IPS DF 6.9 (cell line): ENCODE measurements around the gene B4GALT4.

Experiments used
- DNase-seq: peaks from one replicate; pipeline ENCODE4 v3.0.0-alpha.2; 2013; ENCODE audit warnings: low read depth, low spot score
- H3K27ac ChIP-seq: one replicate; pipeline ENCODE4 v1.5.1; 2013; ENCODE audit warnings: low read length, control low read depth
- H3K27me3 ChIP-seq: 2 replicates; pipeline ENCODE4 v1.6.1; 2013; ENCODE audit warnings: mild to moderate bottlenecking, low read length; ENCODE audit not compliant: control insufficient read depth, insufficient read depth
- H3K36me3 ChIP-seq: 2 replicates; pipeline ENCODE4 v1.6.1; 2013; ENCODE audit warnings: low read length; ENCODE audit not compliant: control insufficient read depth, insufficient read depth
- H3K4me1 ChIP-seq: 2 replicates; pipeline ENCODE4 v1.6.1; 2013; ENCODE audit warnings: low read length; ENCODE audit not compliant: control insufficient read depth, insufficient read depth
- H3K4me3 ChIP-seq: 2 replicates; pipeline ENCODE4 v1.5.1; 2013; ENCODE audit warnings: mild to moderate bottlenecking, low read length
- H3K9me3 ChIP-seq: 2 replicates; pipeline ENCODE4 v1.6.1; 2013; ENCODE audit warnings: low read length, inconsistent platforms; ENCODE audit not compliant: control insufficient read depth, insufficient read depth
- WGBS: extraction: QIAGEN DNeasy Blood & Tissue Kit; methylation state at CpG from one replicate; pipeline ENCODE4 v1.1.7; 2013; ENCODE audit warnings: mixed read lengths, missing lambda C conversion rate; ENCODE audit not compliant: insufficient read length, insufficient coverage; 5-methylcytosine and 5-hydroxymethylcytosine counted together

The B4GALT4 gene

GRCh38 chr3:119237299-119237698 lies 3.4 kb downstream of the B4GALT4 start:
- DNase-seq = no peak
- no peak overlapping the region for H3K27ac ChIP-seq
- peaks cover 7% of the 10 kb centered on the region for H3K36me3 ChIP-seq
- H3K4me3 ChIP-seq = no peak overlapping the region
- H3K27me3 ChIP-seq = no peaks in the 10 kb centered on the region
- no peaks in the 10 kb centered on the region for H3K9me3 ChIP-seq
- peaks cover 2% of the 10 kb centered on the region for H3K4me1 ChIP-seq

- Histone ChIP-seq H3K4me1 (peaks cover 2% of the 10 kb centered on the region), H3K27me3 (no peaks in the 10 kb centered on the region), H3K27ac (no peak overlapping the region), H3K9me3 (no peaks in the 10 kb centered on the region), H3K36me3 (peaks cover 7% of the 10 kb centered on the region), H3K4me3 (no peak overlapping the region)
- no CpG with 5 or more reads among the region's 7 CpGs for WGBS
- DNase-seq = no peak
Observed at GRCh38 chr3:119236756-119237155, 3.9 kb downstream of the B4GALT4 start.

- H3K9me3 ChIP-seq = no peaks in the 10 kb centered on the region
- H3K36me3 ChIP-seq = peaks cover 12% of the 10 kb centered on the region
- WGBS = no CpG with 5 or more reads among the region's 1 CpG
Observed at GRCh38 chr3:119235151-119235550, 5.5 kb downstream of the B4GALT4 start.

GRCh38 chr3:119234610-119235009 lies 6.1 kb downstream of the B4GALT4 start:
- Histone ChIP-seq H3K36me3 (peaks cover 17% of the 10 kb centered on the region), H3K4me3 (no peak overlapping the region), H3K27ac (no peak overlapping the region), H3K4me1 (no peaks in the 10 kb centered on the region; the same call in 1 of the 2 replicates), H3K9me3 (no peaks in the 10 kb centered on the region), H3K27me3 (no peaks in the 10 kb centered on the region)
- WGBS = no CpG with 5 or more reads among the region's 1 CpG
- no peak for DNase-seq

More at GRCh38 chr3:119235151-119235550, 5.5 kb downstream of the B4GALT4 start:
- Histone ChIP-seq H3K27me3 (no peaks in the 10 kb centered on the region), H3K4me1 (peaks cover 1% of the 10 kb centered on the region; the same call in 1 of the 2 replicates), H3K27ac (no peak overlapping the region), H3K4me3 (no peak overlapping the region)
- DNase-seq = no peak

- no peaks in the 10 kb centered on the region for H3K27me3 ChIP-seq
- no peak overlapping the region for H3K4me3 ChIP-seq
- H3K27ac ChIP-seq = no peak overlapping the region
- H3K4me1 ChIP-seq = no peaks in the 10 kb centered on the region
- H3K9me3 ChIP-seq = no peaks in the 10 kb centered on the region
- peaks cover 24% of the 10 kb centered on the region; the same call in 1 of the 2 replicates for H3K36me3 ChIP-seq
- no peak for DNase-seq
Observed at GRCh38 chr3:119230745-119231144, 9.9 kb downstream of the B4GALT4 start.

- no peak overlapping the region for H3K27ac ChIP-seq
- H3K4me1 ChIP-seq = no peaks in the 10 kb centered on the region
- no peaks in the 10 kb centered on the region for H3K9me3 ChIP-seq
- H3K4me3 ChIP-seq = no peak overlapping the region
- peaks cover 20% of the 10 kb centered on the region; the same call in 1 of the 2 replicates for H3K36me3 ChIP-seq
- WGBS = no CpG with 5 or more reads among the region's 7 CpGs
- no peaks in the 10 kb centered on the region for H3K27me3 ChIP-seq
- no peak for DNase-seq
Observed at GRCh38 chr3:119230071-119230470, 10.6 kb downstream of the B4GALT4 start.

GRCh38 chr3:119229190-119229589 lies 11.5 kb downstream of the B4GALT4 start:
- no CpG with 5 or more reads among the region's 7 CpGs for WGBS
- H3K9me3 ChIP-seq = no peaks in the 10 kb centered on the region
- no peak overlapping the region for H3K4me3 ChIP-seq
- H3K4me1 ChIP-seq = no peaks in the 10 kb centered on the region
- H3K27ac ChIP-seq = no peak overlapping the region
- peaks cover 20% of the 10 kb centered on the region; the same call in 1 of the 2 replicates for H3K36me3 ChIP-seq
- DNase-seq = no peak
- no peaks in the 10 kb centered on the region for H3K27me3 ChIP-seq

- Histone ChIP-seq H3K4me1 (no peaks in the 10 kb centered on the region), H3K27ac (no peak overlapping the region), H3K27me3 (no peaks in the 10 kb centered on the region), H3K4me3 (no peak overlapping the region), H3K36me3 (peaks cover 20% of the 10 kb centered on the region; the same call in 1 of the 2 replicates), H3K9me3 (no peaks in the 10 kb centered on the region)
- DNase-seq = no peak
- no CpG with 5 or more reads among the region's 2 CpGs for WGBS
Observed at GRCh38 chr3:119228373-119229145, 12.1 kb downstream of the B4GALT4 start.

- H3K9me3 ChIP-seq = no peaks in the 10 kb centered on the region
- DNase-seq = no peak
- no peaks in the 10 kb centered on the region for H3K27me3 ChIP-seq
- no peak overlapping the region for H3K27ac ChIP-seq
- no CpG with 5 or more reads among the region's 6 CpGs for WGBS
- no peaks in the 10 kb centered on the region for H3K4me1 ChIP-seq
- no peak overlapping the region for H3K4me3 ChIP-seq
- peaks cover 28% of the 10 kb centered on the region; the same call in 1 of the 2 replicates for H3K36me3 ChIP-seq
Observed at GRCh38 chr3:119227070-119227850, 13.4 kb downstream of the B4GALT4 start.

GRCh38 chr3:119225121-119225520 lies 15.6 kb downstream of the B4GALT4 start:
- Histone ChIP-seq H3K9me3 (no peaks in the 10 kb centered on the region), H3K36me3 (peaks cover 25% of the 10 kb centered on the region; the same call in 1 of the 2 replicates), H3K4me1 (no peaks in the 10 kb centered on the region), H3K27me3 (no peaks in the 10 kb centered on the region), H3K27ac (no peak overlapping the region), H3K4me3 (no peak overlapping the region)
- DNase-seq = no peak
- no CpG with 5 or more reads among the region's 3 CpGs for WGBS
